OCI-M2 (cell line): ENCODE data around the gene ENPEP.
"Not testable (repeated sequence)": the region's sequence is repeated elsewhere in the genome, so short reads cannot be mapped to it uniquely, and the experiment has no call there.

Source experiments
- DNase-seq: peaks from one replicate; lab custom pipeline; 2025; ENCODE audit not compliant: unreplicated experiment; lab: John Stamatoyannopoulos, UW

ENPEP gene

DNA sequence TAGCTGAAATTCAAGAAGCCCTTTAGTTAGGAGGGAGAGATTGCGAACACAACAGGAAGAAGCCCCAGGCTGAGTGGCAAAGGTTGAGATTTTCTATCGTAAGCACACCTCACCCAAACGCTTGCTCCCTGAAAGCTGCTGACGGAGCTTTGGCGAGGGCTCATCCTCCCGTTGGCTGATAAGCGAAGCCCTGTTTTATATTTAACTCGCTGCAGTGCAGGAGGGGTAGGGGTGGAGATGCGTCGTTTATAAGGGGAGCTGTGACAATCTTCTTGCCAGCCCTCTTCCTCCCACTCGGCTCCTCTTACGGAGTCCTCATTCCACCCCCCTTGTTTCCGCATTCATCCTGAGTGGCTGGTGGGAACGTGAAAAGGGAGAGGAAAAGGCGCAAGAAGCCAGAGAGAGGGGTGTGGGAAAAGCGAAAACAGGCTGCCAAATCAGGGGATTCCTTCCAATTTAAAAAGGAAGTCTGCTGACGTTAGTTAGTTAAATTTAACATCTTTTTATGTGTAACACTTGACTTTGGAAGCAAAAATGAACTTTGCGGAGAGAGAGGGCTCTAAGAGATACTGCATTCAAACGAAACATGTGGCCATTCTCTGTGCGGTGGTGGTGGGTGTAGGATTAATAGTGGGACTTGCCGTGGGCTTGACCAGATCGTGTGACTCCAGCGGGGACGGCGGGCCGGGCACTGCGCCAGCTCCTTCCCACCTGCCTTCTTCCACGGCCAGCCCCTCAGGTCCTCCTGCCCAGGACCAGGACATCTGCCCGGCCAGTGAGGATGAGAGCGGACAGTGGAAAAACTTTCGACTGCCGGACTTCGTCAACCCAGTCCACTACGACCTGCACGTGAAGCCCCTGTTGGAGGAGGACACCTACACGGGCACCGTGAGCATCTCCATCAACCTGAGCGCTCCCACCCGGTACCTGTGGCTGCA lies at the start of gene ENPEP:
Gene ENPEP, plus strand, starts transcription at position 275 of the 938 bp plus-strand sequence. Its CDS starts 260 bp downstream, at position 535.
- DNase-seq: no peak

DNA sequence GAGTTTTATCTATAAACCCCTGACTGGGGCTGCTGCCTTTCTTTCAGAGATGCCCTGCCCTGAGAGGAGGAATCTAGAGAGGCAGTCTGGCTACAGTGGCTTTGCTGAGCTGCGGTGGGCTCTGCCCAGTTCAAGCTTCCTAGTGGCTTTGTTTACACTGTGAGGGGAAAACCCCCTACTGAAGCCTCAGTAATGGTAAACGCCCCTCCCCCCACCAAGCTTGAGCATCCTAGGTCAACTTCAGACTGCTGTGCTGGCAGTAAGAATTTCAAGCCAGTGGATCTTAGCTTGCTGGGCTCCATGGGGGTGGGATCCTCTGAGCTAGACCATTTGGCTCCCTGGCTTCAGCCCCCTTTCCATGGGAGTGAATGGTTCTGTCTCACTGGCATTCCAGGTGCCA lies 44.1 kb upstream of the ENPEP start:
- not testable (repeated sequence) for DNase-seq

GRCh38 chr4:110437292-110437691 lies 38.7 kb upstream of the ENPEP start:
- not testable (repeated sequence) for DNase-seq

GRCh38 chr4:110439209-110439608 lies 36.7 kb upstream of the ENPEP start:
- not testable (repeated sequence) for DNase-seq

DNA sequence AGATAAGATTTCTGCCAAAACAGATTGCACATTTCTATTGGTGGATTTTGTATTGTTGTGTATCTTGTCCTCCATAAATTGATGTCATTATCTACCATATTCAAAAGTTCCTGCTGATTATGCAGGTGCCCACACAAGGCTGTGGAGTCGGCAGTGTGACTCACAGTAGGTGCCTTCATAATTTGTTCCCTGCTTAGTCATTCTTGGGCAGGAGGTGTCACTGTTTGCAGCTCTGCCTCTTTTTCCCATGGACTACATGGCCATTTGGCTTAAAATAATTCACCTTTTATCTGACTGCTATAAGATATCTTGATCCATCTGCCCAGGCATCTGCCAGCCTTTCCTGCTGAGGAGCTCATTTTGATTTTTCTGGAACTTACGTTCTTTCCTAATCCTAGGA lies 33.6 kb upstream of the ENPEP start:
- no peak for DNase-seq

GRCh38 chr4:110442788-110443187 lies 33.2 kb upstream of the ENPEP start:
- DNase-seq: no peak

GRCh38 chr4:110449947-110450346 lies 26.0 kb upstream of the ENPEP start:
- DNase-seq: no peak

DNA sequence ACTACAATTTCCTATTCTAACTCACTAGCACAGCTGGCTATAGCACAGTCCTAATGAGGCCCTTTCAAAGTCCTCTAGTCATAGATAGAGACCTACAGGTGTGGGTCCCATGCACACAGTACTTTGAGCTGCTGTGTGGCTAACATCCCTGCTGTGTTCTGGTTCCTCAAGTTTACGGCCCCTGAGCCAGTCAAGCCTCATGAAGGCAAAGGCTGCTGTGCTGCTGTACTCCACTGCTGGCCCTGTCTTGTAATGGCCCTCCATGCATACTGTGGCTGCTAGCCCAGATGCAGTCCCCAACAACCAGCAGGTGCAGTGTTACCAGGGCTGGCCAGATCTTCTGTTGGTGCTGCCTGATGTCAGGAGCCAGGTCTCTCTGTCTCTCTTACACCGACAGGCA lies 23.4 kb upstream of the ENPEP start:
- no peak for DNase-seq

- no peak for DNase-seq
These were observed 21.5 kb upstream of the ENPEP start for GRCh38 chr4:110454441-110454840.

DNA sequence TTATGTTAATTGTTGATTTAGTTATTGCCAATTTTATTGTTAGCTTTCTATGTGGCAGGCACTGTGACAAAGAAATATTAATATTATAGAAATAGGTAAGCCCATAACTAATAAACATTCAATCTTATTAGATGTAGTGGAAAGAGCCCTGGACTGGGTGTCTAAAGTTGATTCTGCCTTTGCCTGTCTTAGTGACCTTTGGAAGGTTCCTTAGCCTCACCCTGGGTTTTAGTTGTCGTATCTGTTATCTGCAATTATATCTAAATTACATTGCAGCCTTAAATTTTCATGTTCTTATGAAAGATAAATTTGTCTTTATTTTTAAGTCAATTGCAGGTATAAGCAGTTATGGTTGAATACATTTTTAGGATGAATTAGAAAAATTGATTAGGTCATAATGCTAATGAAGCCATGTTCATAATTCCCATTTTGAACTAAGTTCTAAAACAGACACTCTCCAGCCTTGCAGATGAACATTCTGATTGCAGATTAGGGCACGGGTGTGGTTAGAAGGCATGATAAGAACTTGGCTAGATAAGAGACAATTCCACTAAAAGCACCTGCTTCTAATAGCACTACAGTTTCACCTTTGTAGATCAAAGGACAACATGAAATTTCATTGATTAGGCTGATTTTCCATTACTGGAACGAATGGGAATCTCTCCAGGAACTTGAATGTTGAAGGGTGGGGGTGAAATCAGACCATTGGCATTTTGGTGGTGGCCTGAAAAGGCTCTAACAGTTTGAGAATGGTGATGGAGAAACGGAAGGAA lies 17.3 kb upstream of the ENPEP start:
- no peak for DNase-seq

DNA sequence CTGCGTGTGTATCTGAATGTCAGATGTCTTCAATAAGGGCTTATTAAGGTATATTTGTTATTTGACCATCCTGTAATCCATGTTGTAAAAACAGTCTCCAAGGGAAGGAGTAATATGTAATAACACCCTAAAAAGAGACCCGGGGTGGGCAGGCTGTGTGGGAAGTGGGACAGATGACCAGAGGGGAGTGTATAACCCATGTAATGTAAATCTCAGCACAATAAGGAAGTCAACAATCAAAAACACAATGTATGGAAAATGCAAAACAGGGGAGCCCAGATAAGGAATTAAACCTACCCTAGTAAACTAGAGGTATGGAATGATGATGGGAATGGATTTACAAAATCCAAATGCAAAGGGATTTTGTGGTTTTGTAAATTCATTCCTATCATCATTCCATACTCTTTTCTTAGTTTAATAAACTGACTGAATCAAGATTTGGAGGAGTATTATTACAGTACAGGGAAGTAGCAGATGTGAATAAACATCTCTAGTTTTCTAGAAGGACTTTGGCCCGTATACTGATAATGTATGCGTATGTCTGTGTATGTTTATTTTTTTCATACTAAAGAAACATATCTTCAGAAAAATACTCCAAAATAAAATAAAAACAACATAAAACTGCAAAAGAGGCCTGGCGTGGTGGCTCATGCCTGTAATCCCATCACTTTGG lies 15.7 kb upstream of the ENPEP start:
- no peak for DNase-seq

- no peak for DNase-seq
These were observed 8.6 kb upstream of the ENPEP start for GRCh38 chr4:110467400-110467799.

DNA sequence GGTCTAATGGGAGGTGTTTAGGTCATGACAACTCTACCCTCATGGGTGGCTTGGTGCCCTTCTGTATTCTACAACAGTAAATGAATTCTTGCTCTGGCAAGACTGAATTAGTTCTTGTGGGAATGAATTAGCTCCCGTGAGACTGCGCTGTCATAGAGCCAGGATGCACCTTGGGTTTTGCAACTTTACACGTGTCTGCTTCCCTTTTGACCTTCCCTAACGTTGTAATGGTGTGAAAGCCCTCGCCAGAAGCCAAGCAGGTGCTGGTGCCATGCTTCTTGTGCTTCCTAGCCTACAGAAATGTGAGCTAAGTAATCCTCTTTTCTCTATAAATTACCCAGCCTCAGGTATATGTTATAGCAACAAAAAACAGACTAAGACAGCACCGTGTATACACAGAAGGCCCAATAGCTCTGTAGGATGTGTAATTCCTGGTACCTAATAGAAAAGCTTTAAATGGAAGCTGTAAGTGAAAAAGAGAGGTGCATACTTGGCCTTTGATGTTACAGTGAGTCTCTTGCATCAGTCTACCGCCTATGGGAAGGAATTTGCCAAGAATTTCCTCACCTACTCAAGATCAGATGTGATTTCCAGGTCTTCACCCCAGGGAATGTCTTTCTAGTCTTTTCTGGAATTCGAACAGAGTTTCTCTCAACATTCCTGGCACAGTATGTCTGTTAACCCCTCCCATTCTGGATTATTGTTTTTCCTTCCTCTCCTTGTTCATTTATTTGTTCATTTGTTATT lies 3.2 kb upstream of the ENPEP start:
- DNase-seq: no peak

DNA sequence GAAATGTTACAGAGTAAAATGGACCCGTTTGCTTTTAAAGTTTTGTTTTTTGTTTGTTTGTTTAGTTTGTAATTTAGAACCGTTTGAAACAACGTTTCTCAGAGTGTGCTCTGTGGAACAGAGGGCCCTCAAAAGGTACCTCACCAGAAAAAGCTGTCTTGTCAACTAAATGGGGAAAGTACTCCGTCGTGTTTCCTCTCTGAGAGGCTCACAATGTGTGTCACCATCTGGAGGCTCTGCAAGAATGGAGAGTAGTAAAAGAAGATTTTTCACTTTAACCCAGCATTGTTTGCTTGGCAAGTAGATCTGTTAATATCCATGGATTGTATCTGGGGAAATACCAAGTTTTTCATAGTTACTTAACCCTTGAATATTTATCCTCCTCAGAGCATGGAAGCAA lies 1.5 kb upstream of the ENPEP start:
- DNase-seq: no peak

- not testable (repeated sequence) for DNase-seq
These were observed 875 bp upstream of the ENPEP start for GRCh38 chr4:110475080-110475479.

DNA sequence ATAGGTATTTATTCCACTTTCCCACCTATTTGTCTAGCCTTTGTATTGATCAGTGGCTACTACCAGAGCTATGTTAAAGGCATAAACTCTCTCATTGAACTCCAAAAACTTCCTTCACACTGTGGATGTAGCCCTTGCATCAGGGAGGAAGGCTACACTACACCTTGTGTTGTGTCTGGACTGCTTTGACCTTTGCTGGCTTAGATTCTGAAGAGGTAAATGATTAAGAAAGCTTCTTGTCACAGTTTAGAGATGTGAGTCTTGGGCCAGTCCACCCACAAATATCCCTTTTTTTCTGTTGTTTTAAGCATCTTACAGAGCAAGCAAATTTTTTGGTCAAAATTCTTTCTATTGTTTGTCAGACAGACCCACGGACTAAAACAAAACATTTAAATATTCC lies 1.9 kb downstream of the ENPEP start:
- no peak for DNase-seq

DNA sequence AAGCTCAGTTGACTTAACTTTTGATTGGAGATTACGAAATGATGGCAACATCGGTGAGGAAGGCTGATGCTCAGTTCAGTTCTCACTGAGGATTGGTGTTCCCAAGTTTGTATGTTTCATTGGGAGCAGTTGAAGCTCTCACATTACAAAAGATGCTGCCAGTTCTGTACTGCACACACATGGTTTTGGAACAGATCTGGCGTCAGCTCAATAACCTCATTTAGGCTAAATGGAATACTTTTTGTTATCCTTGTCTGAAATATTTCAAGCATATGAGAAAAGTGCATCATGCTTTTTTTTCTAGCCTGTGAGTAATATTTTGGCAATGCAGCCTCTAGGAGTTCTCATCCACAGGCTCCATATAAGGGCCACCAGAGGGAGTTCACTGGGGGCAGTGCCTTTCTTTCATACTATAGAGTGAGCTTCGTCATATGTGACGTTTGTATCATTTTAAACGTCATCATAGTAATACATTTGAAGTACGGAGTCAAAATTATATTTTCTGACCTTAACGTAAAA lies 4.1 kb downstream of the ENPEP start:
- no peak for DNase-seq

GRCh38 chr4:110480746-110481271 lies 4.9 kb downstream of the ENPEP start:
- DNase-seq: no peak

- DNase-seq: no peak
These were observed 7.6 kb downstream of the ENPEP start for GRCh38 chr4:110483516-110483915.

DNA sequence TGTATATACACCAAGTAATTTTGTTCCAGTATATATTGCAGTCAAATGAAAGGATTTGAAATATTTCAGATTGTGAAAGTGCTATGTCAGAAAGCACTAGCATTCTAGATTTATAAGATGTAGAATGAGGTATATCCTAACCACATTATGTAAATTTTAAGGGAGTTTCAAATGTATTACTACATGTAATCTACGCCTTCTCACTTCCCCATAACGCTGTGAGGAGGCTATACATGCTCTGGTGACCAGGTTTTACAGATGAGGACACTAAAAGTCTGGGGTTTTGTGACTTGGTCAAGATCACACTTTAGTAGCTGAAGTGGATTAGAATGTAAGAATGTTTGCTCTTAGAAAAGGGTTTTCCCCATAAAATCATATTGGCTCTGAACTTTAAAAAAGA lies 8.1 kb downstream of the ENPEP start:
- no peak for DNase-seq
